NB4 (cell line): Measurements from ENCODE around the gene TFPI.
"Not testable (repeated sequence)": the region's sequence is repeated elsewhere in the genome, so short reads cannot be mapped to it uniquely, and the experiment has no call there.

Experiments used
- CTCF ChIP-seq: IDR thresholded peaks from one replicate; pipeline ENCODE4 v1.5.1; 2012; ENCODE audit warnings: low read depth, low read length
- MAX ChIP-seq: IDR thresholded peaks from 2 replicates; pipeline ENCODE4 v1.6.1; 2011; ENCODE audit warnings: low read depth, low read length
- POLR2A ChIP-seq: IDR thresholded peaks from 2 replicates; pipeline ENCODE4 v1.6.1; 2011; ENCODE audit warnings: mild to moderate bottlenecking; ENCODE audit not compliant: insufficient read length; ENCODE audit errors: extremely low read depth

GRCh38 chr2:187556493-187556892, 2.3 kb upstream of the TFPI start:
- TF ChIP-seq CTCF, POLR2A, MAX: not testable (repeated sequence)
